Activated CD8-positive, alpha-beta T cell treated with anti-CD3 and anti-CD28 coated beads for 36 hours (primary cell): ENCODE data around the gene CACNB3. TPM values are rescaled to one million over a fixed set of nuclear protein-coding genes. Genes with fewer than 3 reads are reported as not detected.

Experiments
- ATAC-seq: fragments of 200-7000 bp; cut with Tn5 transposase; one replicate; pipeline ENCODE4 v1.10.0; 2021; ENCODE audit warnings: mild to moderate bottlenecking, moderate library complexity
- CTCF ChIA-PET: fragments of 350-600 bp; sonication (Branson Sonifier 250); formaldehyde crosslinking; loops from one replicate; lab custom pipeline; 2021; ENCODE audit warnings: antibody characterized with exemption; lab: Charles Lee
- POLR2A ChIA-PET: fragments of 350-600 bp; sonication (Branson Sonifier 250); formaldehyde crosslinking; loops from one replicate; lab custom pipeline; 2021; ENCODE audit warnings: antibody characterized with exemption; lab: Charles Lee
- DNase-seq: peaks from one replicate; pipeline ENCODE4 v3.0.0-alpha.2; 2020
- H3K27ac Mint-ChIP-seq: one replicate; pipeline ENCODE4 v1.8.0; 2021; ENCODE audit warnings: mild to moderate bottlenecking, mixed read lengths
- H3K27me3 Mint-ChIP-seq: one replicate; pipeline ENCODE4 v1.8.0; 2021; ENCODE audit warnings: mixed read lengths
- H3K36me3 Mint-ChIP-seq: one replicate; pipeline ENCODE4 v1.8.0; 2021; ENCODE audit warnings: low read depth, mixed read lengths
- H3K4me1 Mint-ChIP-seq: one replicate; pipeline ENCODE4 v1.8.0; 2021; ENCODE audit warnings: low read depth, mixed read lengths
- H3K4me3 Mint-ChIP-seq: one replicate; pipeline ENCODE4 v1.8.0; 2021; ENCODE audit warnings: mild to moderate bottlenecking, moderate library complexity, mixed read lengths
- H3K9me3 Mint-ChIP-seq: one replicate; pipeline ENCODE4 v1.8.0; 2021; ENCODE audit warnings: mixed read lengths
- CTCF ChIP-seq: fragments of 200-600 bp; IDR thresholded peaks from one replicate; pipeline ENCODE4 v1.8.0; 2022; ENCODE audit warnings: antibody characterized with exemption, mild to moderate bottlenecking
- intact Hi-C: fragments of 100-400 bp; cut with micrococcal nuclease; formaldehyde crosslinking; loops from one replicate; pipeline ENCODE4 v1.10.0; 2022
- total RNA-seq, 2 experiments: library from RNA; stranded (reverse); gene quantifications; one replicate each; pipeline ENCODE4 v1.2.3, GENCODE V29; 2021

CACNB3 gene
- total RNA-seq, 2 experiments from 2014 or later: 7.7 to 8.2 TPM

- ATAC-seq: no peak
- ChIA-PET CTCF (interaction anchor here (0.7 to 1.7 kb wide), 2 partner anchors 21 to 41 kb away, joined by 3 to 4 read pairs; no protein-coding TSS in a partner anchor), POLR2A (no interaction called here)
- Mint-ChIP-seq H3K36me3 (no peaks in the 10 kb centered on the region), H3K4me1 (no peaks in the 10 kb centered on the region), H3K27me3 (no peaks in the 10 kb centered on the region), H3K4me3 (no peak overlapping the region), H3K9me3 (no peaks in the 10 kb centered on the region), H3K27ac (no peak overlapping the region)
- intact Hi-C loops: no loop called here
- DNase-seq: no peak
- TF ChIP-seq CTCF: no peak
Measured at GRCh38 chr12:48773686-48774085, 44.6 kb upstream of the CACNB3 start.

GRCh38 chr12:48774516-48774915 is 43.8 kb upstream of the CACNB3 start:
- H3K4me1 Mint-ChIP-seq: no peaks in the 10 kb centered on the region
- intact Hi-C loops: no loop called here
- ChIA-PET CTCF (interaction anchor here (1.7 kb wide), 1 partner anchor 21 kb away, joined by 4 read pairs; no protein-coding TSS in a partner anchor), POLR2A (interaction anchor here (0.9 kb wide), 1 partner anchor 9 kb away, joined by 3 read pairs; no protein-coding TSS in a partner anchor)
- TF ChIP-seq CTCF: no peak
- no peak overlapping the region for H3K4me3 Mint-ChIP-seq
- no peaks in the 10 kb centered on the region for H3K27me3 Mint-ChIP-seq
- no peaks in the 10 kb centered on the region for H3K9me3 Mint-ChIP-seq
- no peak for DNase-seq
- no peak for ATAC-seq
- H3K27ac Mint-ChIP-seq: no peak overlapping the region
- H3K36me3 Mint-ChIP-seq: no peaks in the 10 kb centered on the region

GRCh38 chr12:48775299-48775698 is 43.0 kb upstream of the CACNB3 start:
- ChIA-PET CTCF (no interaction called here), POLR2A (interaction anchor here (0.9 kb wide), 1 partner anchor 10 kb away, joined by 3 read pairs; no protein-coding TSS in a partner anchor)
- DNase-seq (no peak), ATAC-seq (no peak)
- Mint-ChIP-seq H3K4me1 (no peaks in the 10 kb centered on the region), H3K4me3 (no peak overlapping the region), H3K27ac (no peak overlapping the region), H3K9me3 (no peaks in the 10 kb centered on the region), H3K36me3 (no peaks in the 10 kb centered on the region), H3K27me3 (no peaks in the 10 kb centered on the region)
- TF ChIP-seq CTCF: no peak
- intact Hi-C loops: no loop called here

GRCh38 chr12:48775991-48776649 is 42.2 kb upstream of the CACNB3 start:
- DNase-seq (no peak), ATAC-seq (no peak)
- TF ChIP-seq CTCF: no peak
- H3K36me3 Mint-ChIP-seq: no peaks in the 10 kb centered on the region
- no peaks in the 10 kb centered on the region for H3K4me1 Mint-ChIP-seq
- ChIA-PET CTCF (no interaction called here), POLR2A (no interaction called here)
- no peaks in the 10 kb centered on the region for H3K9me3 Mint-ChIP-seq
- no peaks in the 10 kb centered on the region for H3K27me3 Mint-ChIP-seq
- no peak overlapping the region for H3K4me3 Mint-ChIP-seq
- intact Hi-C loops: no loop called here
- no peak overlapping the region for H3K27ac Mint-ChIP-seq

GRCh38 chr12:48776956-48777355 is 41.3 kb upstream of the CACNB3 start:
- ChIA-PET POLR2A (no interaction called here), CTCF (no interaction called here)
- Mint-ChIP-seq H3K4me1 (no peaks in the 10 kb centered on the region), H3K9me3 (no peaks in the 10 kb centered on the region), H3K27me3 (no peaks in the 10 kb centered on the region), H3K36me3 (no peaks in the 10 kb centered on the region), H3K27ac (no peak overlapping the region), H3K4me3 (no peak overlapping the region)
- no peak for TF ChIP-seq CTCF
- intact Hi-C loops: no loop called here
- no peak for DNase-seq
- ATAC-seq: no peak
